HG03565 (cell line): ENCODE data around the gene PTPRJ.
"Not testable (repeated sequence)": the region's sequence is repeated elsewhere in the genome, so short reads cannot be mapped to it uniquely, and the experiment has no call there.

Experiments used
- ATAC-seq: cut with Tn5 transposase; IDR thresholded peaks from one replicate; pipeline ENCODE4 v1.9.1; 2021; ENCODE audit warnings: mild to moderate bottlenecking, moderate library complexity; ENCODE audit not compliant: unreplicated experiment

PTPRJ gene

GRCh38 chr11:48017105-48017830, 36.9 kb downstream of the PTPRJ start:
- no peak for ATAC-seq

- no peak for ATAC-seq
These were observed 37.6 kb downstream of the PTPRJ start for GRCh38 chr11:48017831-48018527.

GRCh38 chr11:48018528-48019216, 38.3 kb downstream of the PTPRJ start:
- no peak for ATAC-seq

GRCh38 chr11:48019217-48019584, 38.8 kb downstream of the PTPRJ start:
- no peak for ATAC-seq

GRCh38 chr11:48019595-48019994, 39.2 kb downstream of the PTPRJ start:
- no peak for ATAC-seq

GRCh38 chr11:48020092-48020755, 39.9 kb downstream of the PTPRJ start:
- peak; percentile 84 for ATAC-seq

GRCh38 chr11:48021201-48021820, 41.0 kb downstream of the PTPRJ start:
- not testable (repeated sequence) for ATAC-seq

- ATAC-seq: no peak
These were observed 42.1 kb downstream of the PTPRJ start for GRCh38 chr11:48022445-48022844.

GRCh38 chr11:48023608-48024007, 43.2 kb downstream of the PTPRJ start:
- not testable (repeated sequence) for ATAC-seq

GRCh38 chr11:48024635-48025071, 44.3 kb downstream of the PTPRJ start:
- no peak for ATAC-seq

GRCh38 chr11:48025293-48025983, 45.1 kb downstream of the PTPRJ start:
- no peak for ATAC-seq

- ATAC-seq: no peak
These were observed 45.6 kb downstream of the PTPRJ start for GRCh38 chr11:48025984-48026340.

GRCh38 chr11:48028914-48029680, 48.7 kb downstream of the PTPRJ start:
- ATAC-seq: no peak

- ATAC-seq: no peak
These were observed 49.4 kb downstream of the PTPRJ start for GRCh38 chr11:48029681-48030290.

- ATAC-seq: no peak
These were observed 51.2 kb downstream of the PTPRJ start for GRCh38 chr11:48031602-48032001.

GRCh38 chr11:48032721-48033120, 52.4 kb downstream of the PTPRJ start:
- no peak for ATAC-seq

- no peak for ATAC-seq
These were observed 53.6 kb downstream of the PTPRJ start for GRCh38 chr11:48033918-48034341.

GRCh38 chr11:48034926-48035871, 54.8 kb downstream of the PTPRJ start:
- no peak for ATAC-seq
